Measurements from ENCODE around the gene TPCN2.

TPCN2 gene

GRCh38 chr11:69094915-69095290 lies 46.2 kb downstream of the TPCN2 start:
- CTCF ChIA-PET: interaction anchor here (1.4 kb wide), 1 partner anchor 549 kb away, joined by 3 read pairs; no protein-coding TSS in a partner anchor
- 97% methylated on average over 7 of the region's 10 CpGs for WGBS (ENCODE audit: insufficient coverage)
- no peak for DNase-seq
- Histone ChIP-seq H3K27ac (ENCODE audit: insufficient read depth in 1 of 2, low read depth in 1 of 2, low read length in 2 of 2, poor library complexity in 1 of 2, severe bottlenecking in 2 of 2) (no peak overlapping the region), H3K4me1 (ENCODE audit: control extremely low read depth in 1 of 4, control insufficient read depth in 4 of 4, insufficient read depth in 4 of 4, low read length in 3 of 4) (peaks cover 0 to 8% (median 3%) of the 10 kb centered on the region in 4 experiments), H3K4me3 (ENCODE audit: control insufficient read depth in 1 of 7, extremely low read depth in 1 of 7, insufficient read depth in 4 of 7, low read depth in 2 of 7, low read length in 6 of 7) (no peak overlapping the region), H3K27me3 (replicated peaks in 2 of 5; ENCODE audit: control insufficient read depth in 4 of 5, insufficient read depth in 5 of 5, low read length in 4 of 5) (no peaks in the 10 kb centered on the region), H3K36me3 (ENCODE audit: control insufficient read depth in 4 of 4, insufficient read depth in 4 of 4, low read length in 3 of 4) (peaks cover 2 to 22% (median 7%) of the 10 kb centered on the region in 4 experiments), H3K9me3 (ENCODE audit: control extremely low read depth in 1 of 5, control insufficient read depth in 4 of 5, insufficient read depth in 2 of 5, low read depth in 1 of 5, low read length in 4 of 5) (peaks cover 0 to 5% (median 0%) of the 10 kb centered on the region in 5 experiments)
- POLR2A ChIA-PET: no interaction called here

- 99% methylated on average over 8 of the region's 10 CpGs for WGBS (ENCODE audit: insufficient coverage)
- Histone ChIP-seq H3K36me3 (ENCODE audit: control insufficient read depth in 4 of 4, insufficient read depth in 4 of 4, low read length in 3 of 4) (peaks cover 2 to 19% (median 3%) of the 10 kb centered on the region in 4 experiments), H3K27me3 (replicated peaks in 2 of 5; ENCODE audit: control insufficient read depth in 4 of 5, insufficient read depth in 5 of 5, low read length in 4 of 5) (peaks cover 0 to 2% (median 0%) of the 10 kb centered on the region in 5 experiments), H3K4me3 (ENCODE audit: control insufficient read depth in 1 of 7, extremely low read depth in 1 of 7, insufficient read depth in 4 of 7, low read depth in 2 of 7, low read length in 6 of 7) (no peak overlapping the region), H3K4me1 (ENCODE audit: control extremely low read depth in 1 of 4, control insufficient read depth in 4 of 4, insufficient read depth in 4 of 4, low read length in 3 of 4) (peaks cover 0 to 8% (median 3%) of the 10 kb centered on the region in 4 experiments), H3K9me3 (ENCODE audit: control extremely low read depth in 1 of 5, control insufficient read depth in 4 of 5, insufficient read depth in 2 of 5, low read depth in 1 of 5, low read length in 4 of 5) (peaks cover 0 to 5% (median 0%) of the 10 kb centered on the region in 5 experiments), H3K27ac (ENCODE audit: insufficient read depth in 1 of 2, low read depth in 1 of 2, low read length in 2 of 2, poor library complexity in 1 of 2, severe bottlenecking in 2 of 2) (no peak overlapping the region)
- ChIA-PET CTCF (interaction anchor here (1.4 kb wide), 1 partner anchor 549 kb away, joined by 3 read pairs; no protein-coding TSS in a partner anchor), POLR2A (no interaction called here)
- no peak for DNase-seq
These were observed 46.6 kb downstream of the TPCN2 start for GRCh38 chr11:69095300-69095699.

- WGBS (ENCODE audit: insufficient coverage): 99% methylated on average over 13 of the region's 13 CpGs
- CTCF ChIA-PET: interaction anchor here (0.6 to 2.3 kb wide), 4 partner anchors 125 to 548 kb away, joined by 3 to 7 read pairs (median 4); no protein-coding TSS in a partner anchor
- H3K27ac ChIP-seq (ENCODE audit: insufficient read depth in 1 of 2, low read depth in 1 of 2, low read length in 2 of 2, poor library complexity in 1 of 2, severe bottlenecking in 2 of 2): no peak overlapping the region
These were observed 47.7 kb downstream of the TPCN2 start for GRCh38 chr11:69096473-69096872.

GRCh38 chr11:69097263-69097662 lies 48.5 kb downstream of the TPCN2 start:
- CTCF ChIA-PET: interaction anchor here (1.0 to 2.3 kb wide), 3 partner anchors 542 to 547 kb away, joined by 3 to 7 read pairs (median 6); no protein-coding TSS in a partner anchor
- no peaks in the 10 kb centered on the region for H3K9me3 ChIP-seq (ENCODE audit: control extremely low read depth in 1 of 5, control insufficient read depth in 4 of 5, insufficient read depth in 2 of 5, low read depth in 1 of 5, low read length in 4 of 5)
- H3K27ac ChIP-seq (ENCODE audit: insufficient read depth in 1 of 2, low read depth in 1 of 2, low read length in 2 of 2, poor library complexity in 1 of 2, severe bottlenecking in 2 of 2): no peak overlapping the region
- H3K4me1 ChIP-seq (ENCODE audit: control extremely low read depth in 1 of 4, control insufficient read depth in 4 of 4, insufficient read depth in 4 of 4, low read length in 3 of 4): peaks cover 0 to 8% (median 3%) of the 10 kb centered on the region in 4 experiments
- H3K36me3 ChIP-seq (ENCODE audit: control insufficient read depth in 4 of 4, insufficient read depth in 4 of 4, low read length in 3 of 4): peaks cover 0 to 11% (median 0%) of the 10 kb centered on the region in 4 experiments
- POLR2A ChIA-PET: interaction anchor here (1.6 kb wide), 1 partner anchor 11 kb away, joined by 3 read pairs; no protein-coding TSS in a partner anchor
- peaks cover 0 to 6% (median 2%) of the 10 kb centered on the region in 5 experiments for H3K27me3 ChIP-seq (replicated peaks in 2 of 5; ENCODE audit: control insufficient read depth in 4 of 5, insufficient read depth in 5 of 5, low read length in 4 of 5)
- WGBS (ENCODE audit: insufficient coverage): 30% methylated on average over 6 of the region's 16 CpGs
- no peak for DNase-seq
- no peak overlapping the region for H3K4me3 ChIP-seq (ENCODE audit: control insufficient read depth in 1 of 7, extremely low read depth in 1 of 7, insufficient read depth in 4 of 7, low read depth in 2 of 7, low read length in 6 of 7)

More at GRCh38 chr11:69096473-69096872, 47.7 kb downstream of the TPCN2 start:
- H3K9me3 ChIP-seq (ENCODE audit: control extremely low read depth in 1 of 5, control insufficient read depth in 4 of 5, insufficient read depth in 2 of 5, low read depth in 1 of 5, low read length in 4 of 5): peaks cover 0 to 3% (median 0%) of the 10 kb centered on the region in 5 experiments
- H3K4me3 ChIP-seq (ENCODE audit: control insufficient read depth in 1 of 7, extremely low read depth in 1 of 7, insufficient read depth in 4 of 7, low read depth in 2 of 7, low read length in 6 of 7): no peak overlapping the region
- H3K36me3 ChIP-seq (ENCODE audit: control insufficient read depth in 4 of 4, insufficient read depth in 4 of 4, low read length in 3 of 4): peaks cover 0 to 16% (median under 1%) of the 10 kb centered on the region in 4 experiments
- no peak for DNase-seq
- H3K27me3 ChIP-seq (replicated peaks in 2 of 5; ENCODE audit: control insufficient read depth in 4 of 5, insufficient read depth in 5 of 5, low read length in 4 of 5): peaks cover 0 to 4% (median 0%) of the 10 kb centered on the region in 5 experiments
- peaks cover 0 to 8% (median 3%) of the 10 kb centered on the region in 4 experiments for H3K4me1 ChIP-seq (ENCODE audit: control extremely low read depth in 1 of 4, control insufficient read depth in 4 of 4, insufficient read depth in 4 of 4, low read length in 3 of 4)
- POLR2A ChIA-PET: no interaction called here

GRCh38 chr11:69099180-69099579 lies 50.4 kb downstream of the TPCN2 start:
- peak in 1 of 3 donors; percentile 46 for DNase-seq
- Histone ChIP-seq H3K27ac (ENCODE audit: insufficient read depth in 1 of 2, low read depth in 1 of 2, low read length in 2 of 2, poor library complexity in 1 of 2, severe bottlenecking in 2 of 2) (no peak overlapping the region), H3K4me1 (ENCODE audit: control extremely low read depth in 1 of 4, control insufficient read depth in 4 of 4, insufficient read depth in 4 of 4, low read length in 3 of 4) (peaks cover 0 to 8% (median 3%) of the 10 kb centered on the region in 4 experiments), H3K27me3 (replicated peaks in 2 of 5; ENCODE audit: control insufficient read depth in 4 of 5, insufficient read depth in 5 of 5, low read length in 4 of 5) (peaks cover 0 to 22% (median 2%) of the 10 kb centered on the region in 5 experiments), H3K4me3 (ENCODE audit: control insufficient read depth in 1 of 7, extremely low read depth in 1 of 7, insufficient read depth in 4 of 7, low read depth in 2 of 7, low read length in 6 of 7) (no peak overlapping the region), H3K9me3 (ENCODE audit: control extremely low read depth in 1 of 5, control insufficient read depth in 4 of 5, insufficient read depth in 2 of 5, low read depth in 1 of 5, low read length in 4 of 5) (no peaks in the 10 kb centered on the region), H3K36me3 (ENCODE audit: control insufficient read depth in 4 of 4, insufficient read depth in 4 of 4, low read length in 3 of 4) (no peaks in the 10 kb centered on the region)
- ChIA-PET CTCF (interaction anchor here (0.7 to 6.2 kb wide), 3 partner anchors 545 to 570 kb away, joined by 3 to 59 read pairs (median 42); no protein-coding TSS in a partner anchor), POLR2A (no interaction called here)
- 31% methylated on average over 15 of the region's 17 CpGs for WGBS (ENCODE audit: insufficient coverage)

DNA sequence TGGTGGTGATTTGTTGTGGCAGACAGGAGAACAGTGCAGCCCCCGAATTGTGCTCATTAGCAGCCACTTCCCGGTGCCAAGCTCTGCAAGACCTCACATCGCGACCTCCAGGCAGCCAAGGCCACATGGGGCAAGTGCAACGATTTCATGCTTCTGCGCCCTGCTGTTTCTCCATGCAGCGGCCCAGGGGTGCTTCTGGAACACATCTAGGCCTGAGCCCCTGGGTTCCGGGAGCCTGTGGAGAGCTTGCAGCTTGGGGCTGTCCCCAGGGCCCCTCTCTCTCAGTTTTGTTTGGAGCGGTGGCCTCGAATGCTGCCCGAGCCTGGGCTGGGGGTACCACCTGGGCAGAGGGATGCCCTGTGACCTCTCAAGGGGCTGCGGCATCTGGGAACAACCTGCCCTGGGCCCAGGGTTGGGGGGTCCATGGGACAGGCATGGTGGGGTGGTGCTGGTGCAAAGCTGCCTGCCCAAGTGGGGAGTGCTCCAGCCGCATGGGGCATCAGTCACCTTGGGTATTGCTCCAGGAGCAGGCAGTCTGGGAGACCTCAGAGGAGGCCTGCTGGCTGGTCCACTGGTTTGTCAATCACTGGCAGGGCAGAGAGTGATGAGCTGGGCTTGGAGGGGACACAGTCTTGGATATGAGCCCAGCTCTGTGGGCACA lies 51.9 kb downstream of the TPCN2 start:
- ChIA-PET CTCF (interaction anchor here (0.7 to 6.2 kb wide), 14 partner anchors 8 to 569 kb away, joined by 3 to 59 read pairs (median 5); partner anchors contain the start of gene MYEOV), POLR2A (no interaction called here)
- H3K4me1 ChIP-seq (ENCODE audit: control extremely low read depth in 1 of 4, control insufficient read depth in 4 of 4, insufficient read depth in 4 of 4, low read length in 3 of 4): peaks cover 0 to 8% (median 3%) of the 10 kb centered on the region in 4 experiments
- H3K27me3 ChIP-seq (replicated peaks in 2 of 5; ENCODE audit: control insufficient read depth in 4 of 5, insufficient read depth in 5 of 5, low read length in 4 of 5): peaks cover 0 to 26% (median 2%) of the 10 kb centered on the region in 5 experiments
- WGBS (ENCODE audit: insufficient coverage): 91% methylated on average over 12 of the region's 13 CpGs
- no peak overlapping the region for H3K27ac ChIP-seq (ENCODE audit: insufficient read depth in 1 of 2, low read depth in 1 of 2, low read length in 2 of 2, poor library complexity in 1 of 2, severe bottlenecking in 2 of 2)
- H3K36me3 ChIP-seq (ENCODE audit: control insufficient read depth in 4 of 4, insufficient read depth in 4 of 4, low read length in 3 of 4): no peaks in the 10 kb centered on the region
- H3K9me3 ChIP-seq (ENCODE audit: control extremely low read depth in 1 of 5, control insufficient read depth in 4 of 5, insufficient read depth in 2 of 5, low read depth in 1 of 5, low read length in 4 of 5): no peaks in the 10 kb centered on the region
- no peak for DNase-seq
- H3K4me3 ChIP-seq (ENCODE audit: control insufficient read depth in 1 of 7, extremely low read depth in 1 of 7, insufficient read depth in 4 of 7, low read depth in 2 of 7, low read length in 6 of 7): no peak overlapping the region
